Caco-2 (cell line): ENCODE results near the gene AIF1L. TPM values are rescaled to one million over a fixed set of nuclear protein-coding genes. Genes with fewer than 3 reads are reported as not detected.

Experiments
- BruUV-seq: library from RNA; stranded (reverse); fragments of 400-500 nt; replicated peaks from 2 replicates; lab custom pipeline; 2021; lab: Mats Ljungman, UMichigan
- CTCF ChIA-PET: fragments of 300-600 bp; sonication (Branson Sonifier 250); formaldehyde crosslinking; loops from one replicate; lab custom pipeline; 2022; ENCODE audit warnings: antibody characterized with exemption; lab: Charles Lee
- POLR2A ChIA-PET: fragments of 300-600 bp; sonication (Branson Sonifier 250); formaldehyde crosslinking; loops from one replicate; lab custom pipeline; 2022; ENCODE audit warnings: antibody characterized with exemption; lab: Charles Lee
- DNase-seq, 2 experiments: peaks; one replicate each; pipeline versions ENCODE4 v3.0.0 to v3.0.0-alpha.2; 2020 to 2022
- H3K27me3 ChIP-seq: replicated peaks from 2 replicates; pipeline ENCODE4 v1.6.0; 2011; ENCODE audit warnings: low read length; ENCODE audit not compliant: control insufficient read depth, insufficient read depth
- H3K36me3 ChIP-seq: 2 replicates; pipeline ENCODE4 v1.5.1; 2011; ENCODE audit warnings: low read length; ENCODE audit not compliant: control insufficient read depth, insufficient read depth
- H3K4me1 ChIP-seq: fragments of 250-450 bp; sonication (Bioruptor Pico); 2 replicates; pipeline ENCODE4 v1.5.1; 2020; ENCODE audit warnings: mild to moderate bottlenecking
- H3K4me3 ChIP-seq: 2 replicates; pipeline ENCODE4 v1.5.1; 2011; ENCODE audit warnings: low read depth, mild to moderate bottlenecking, control low read depth, low read length
- H3K9me3 ChIP-seq: fragments of 250-450 bp; sonication (Bioruptor Pico); 2 replicates; pipeline ENCODE4 v1.5.1; 2020; ENCODE audit warnings: mild to moderate bottlenecking, moderate library complexity
- H3K27ac Mint-ChIP-seq: one replicate; pipeline ENCODE4 v1.8.0; 2022; ENCODE audit warnings: mixed read lengths; ENCODE audit not compliant: unreplicated experiment
- H3K27me3 Mint-ChIP-seq: one replicate; pipeline ENCODE4 v1.8.0; 2022; ENCODE audit warnings: mixed read lengths; ENCODE audit not compliant: insufficient read depth, unreplicated experiment
- H3K36me3 Mint-ChIP-seq: one replicate; pipeline ENCODE4 v1.8.0; 2022; ENCODE audit warnings: mild to moderate bottlenecking, mixed read lengths; ENCODE audit not compliant: insufficient read depth, unreplicated experiment
- H3K4me1 Mint-ChIP-seq: one replicate; pipeline ENCODE4 v1.8.0; 2022; ENCODE audit warnings: low read depth, mixed read lengths; ENCODE audit not compliant: unreplicated experiment
- H3K4me3 Mint-ChIP-seq: one replicate; pipeline ENCODE4 v1.8.0; 2022; ENCODE audit warnings: mild to moderate bottlenecking, moderate library complexity, mixed read lengths; ENCODE audit not compliant: unreplicated experiment
- H3K9me3 Mint-ChIP-seq: one replicate; pipeline ENCODE4 v1.8.0; 2022; ENCODE audit warnings: mixed read lengths; ENCODE audit not compliant: unreplicated experiment
- CTCF ChIP-seq, 2 experiments: fragments of 200-600 bp in 1 of 2; IDR thresholded peaks; 1 replicate in 1 of 2; 2 replicates in 1 of 2; pipeline versions ENCODE4 v1.5.1 to v1.8.0; 2011 to 2022; ENCODE audit warnings: antibody characterized with exemption in 1 of 2, control low read depth in 1 of 2, inconsistent platforms in 1 of 2, low read depth in 1 of 2, low read length in 1 of 2, mild to moderate bottlenecking in 1 of 2, moderate library complexity in 1 of 2; ENCODE audit not compliant: insufficient read depth in 1 of 2, severe bottlenecking in 1 of 2, unreplicated experiment in 1 of 2
- intact Hi-C: fragments of 100-400 bp; cut with micrococcal nuclease; formaldehyde crosslinking; loops from one replicate; pipeline ENCODE4 v1.10.0; 2022; ENCODE audit not compliant: unreplicated experiment
- total RNA-seq: library from RNA; stranded (reverse); gene quantifications from 2 replicates; pipeline ENCODE4 v1.2.3, GENCODE V29; 2022

The AIF1L gene
- total RNA-seq, 1 experiment from 2014 or later, result 20.8 TPM

DNA sequence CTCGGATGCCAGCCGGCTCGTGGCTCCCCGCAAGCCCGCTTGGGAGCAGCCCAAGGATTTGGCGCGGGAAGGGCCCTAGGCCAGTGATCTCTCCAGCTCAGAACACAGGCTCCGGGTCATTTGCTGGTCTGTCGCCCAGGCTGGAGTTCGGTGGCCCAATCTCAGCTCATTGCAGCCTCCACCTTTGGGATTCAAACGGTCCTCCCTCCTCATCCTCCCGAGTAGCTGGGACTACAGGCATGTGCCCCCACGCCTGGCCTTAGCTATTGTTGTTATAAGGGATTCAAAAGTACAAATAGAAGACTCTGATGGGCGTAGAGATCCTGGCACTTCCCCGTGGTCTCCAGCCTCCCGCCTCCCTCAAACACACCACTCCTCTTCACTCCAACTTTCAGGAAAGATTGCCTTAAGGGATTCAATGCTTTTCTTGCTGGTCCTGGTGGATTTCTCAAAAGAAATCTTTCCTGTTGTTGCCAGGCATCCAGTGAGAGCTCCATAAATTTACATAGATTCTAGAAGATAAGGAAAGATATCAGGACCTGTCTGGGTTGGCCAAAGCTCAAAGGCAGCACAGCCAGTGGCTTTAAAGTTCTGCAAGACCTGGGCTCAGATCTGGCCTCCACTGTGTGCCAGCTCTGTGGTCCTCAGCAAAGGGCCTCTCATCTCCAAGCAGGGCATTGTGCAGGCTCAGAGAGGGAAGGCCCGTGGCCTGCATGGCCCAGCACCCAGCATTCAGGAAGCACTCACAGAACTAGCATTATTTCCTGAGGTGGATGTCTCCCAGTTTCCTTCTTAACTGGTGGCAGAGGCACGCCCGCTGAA is 1.0 kb downstream of the AIF1L start:
- CTCF ChIA-PET, result interaction anchor here (1.5 kb wide), 2 partner anchors 13 to 51 kb away, joined by 7 to 9 read pairs; no protein-coding TSS in a partner anchor
- TF ChIP-seq CTCF (IDR thresholded peaks at IDR 0.05; ENCODE audit: insufficient read depth in 1 of 2, low read depth in 1 of 2, low read length in 1 of 2, severe bottlenecking in 1 of 2, unreplicated experiment in 1 of 2), result no peak

GRCh38 chr9:131097948-131098278 is 1.6 kb downstream of the AIF1L start:
- H3K27me3 ChIP-seq, result no peaks in the 10 kb centered on the region
- peaks cover 4% of the 10 kb centered on the region for H3K36me3 Mint-ChIP-seq
- no peak for DNase-seq
- H3K4me1 ChIP-seq, result peaks cover 12% of the 10 kb centered on the region
- peak overlapping the region; percentile 84 for H3K4me3 Mint-ChIP-seq
- H3K4me1 Mint-ChIP-seq, result peaks cover 7% of the 10 kb centered on the region
- no peaks in the 10 kb centered on the region for H3K9me3 Mint-ChIP-seq
- H3K27me3 Mint-ChIP-seq, result no peaks in the 10 kb centered on the region
- ChIA-PET CTCF (no interaction called here), POLR2A (interaction anchor here (0.6 to 2.0 kb wide), 2 partner anchors 27 to 35 kb away, joined by 5 to 8 read pairs; partner anchors contain the start of gene NUP214)
- no peaks in the 10 kb centered on the region for H3K36me3 ChIP-seq
- H3K9me3 ChIP-seq, result no peaks in the 10 kb centered on the region
- H3K27ac Mint-ChIP-seq, result no peak overlapping the region
- no peak overlapping the region for H3K4me3 ChIP-seq
- BruUV-seq, result no TSS peak
- intact Hi-C loops, result no loop called here
- TF ChIP-seq CTCF (IDR thresholded peaks at IDR 0.05; ENCODE audit: insufficient read depth in 1 of 2, low read depth in 1 of 2, low read length in 1 of 2, severe bottlenecking in 1 of 2, unreplicated experiment in 1 of 2), result no peak

More for the DNA sequence above, 1.0 kb downstream of the AIF1L start:
- Mint-ChIP-seq H3K9me3 (no peaks in the 10 kb centered on the region), H3K27ac (peak overlapping the region; percentile 53), H3K36me3 (no peaks in the 10 kb centered on the region), H3K27me3 (no peaks in the 10 kb centered on the region), H3K4me1 (peaks cover 7% of the 10 kb centered on the region), H3K4me3 (peak overlapping the region; percentile 84)
- no peaks in the 10 kb centered on the region for H3K36me3 ChIP-seq
- peak overlapping the region; percentile 45 for H3K4me3 ChIP-seq
- H3K27me3 ChIP-seq, result no peaks in the 10 kb centered on the region
- intact Hi-C loops, result no loop called here
- DNase-seq, result no peak
- H3K4me1 ChIP-seq, result peaks cover 12% of the 10 kb centered on the region
- TSS peak; percentile 42 for BruUV-seq
- POLR2A ChIA-PET, result interaction anchor here (0.6 to 2.0 kb wide), 2 partner anchors 14 to 28 kb away, joined by 3 to 8 read pairs; partner anchors contain the start of gene NUP214
- no peaks in the 10 kb centered on the region for H3K9me3 ChIP-seq

- H3K9me3 ChIP-seq, result no peaks in the 10 kb centered on the region
- peaks cover 6% of the 10 kb centered on the region for H3K36me3 Mint-ChIP-seq
- peaks cover 7% of the 10 kb centered on the region for H3K4me1 Mint-ChIP-seq
- H3K9me3 Mint-ChIP-seq, result no peaks in the 10 kb centered on the region
- no peak for DNase-seq
- ChIA-PET POLR2A (interaction anchor here (0.6 kb wide), 1 partner anchor 36 kb away, joined by 5 read pairs; no protein-coding TSS in a partner anchor), CTCF (interaction anchor here (0.5 kb wide), 1 partner anchor 257 kb away, joined by 4 read pairs; no protein-coding TSS in a partner anchor)
- H3K27me3 Mint-ChIP-seq, result no peaks in the 10 kb centered on the region
- BruUV-seq, result TSS peak; percentile 11
- intact Hi-C loops, result no loop called here
- peak overlapping the region; percentile 84 for H3K4me3 Mint-ChIP-seq
- H3K4me3 ChIP-seq, result no peak overlapping the region
- no peak overlapping the region for H3K27ac Mint-ChIP-seq
- H3K4me1 ChIP-seq, result peaks cover 12% of the 10 kb centered on the region
- H3K36me3 ChIP-seq, result no peaks in the 10 kb centered on the region
- H3K27me3 ChIP-seq, result no peaks in the 10 kb centered on the region
- TF ChIP-seq CTCF (IDR thresholded peaks at IDR 0.05; ENCODE audit: insufficient read depth in 1 of 2, low read depth in 1 of 2, low read length in 1 of 2, severe bottlenecking in 1 of 2, unreplicated experiment in 1 of 2), result no peak
Observed at GRCh38 chr9:131098391-131099101, 2.2 kb downstream of the AIF1L start.
